H1 (cell line): ENCODE results near the gene ATP6V1F. TPM values are rescaled to one million over a fixed set of nuclear protein-coding genes. Genes with fewer than 3 reads are reported as not detected.

ENCODE experiments used
- CTCF ChIA-PET: fragments of 300-600 bp; sonication (Branson Sonifier 250); formaldehyde crosslinking; loops from one replicate; lab custom pipeline; 2021; ENCODE audit not compliant: partially characterized antibody; lab: Charles Lee
- POLR2A ChIA-PET: fragments of 300-600 bp; sonication (Branson Sonifier 250); formaldehyde crosslinking; loops from one replicate; lab custom pipeline; 2021; ENCODE audit warnings: inconsistent platforms; ENCODE audit not compliant: partially characterized antibody; lab: Charles Lee
- DNase-seq, 2 experiments: peaks; one replicate each; pipeline versions ENCODE4 v3.0.0 to v3.0.0-alpha.2; 2010 to 2022; ENCODE audit warnings: low spot score in 2 of 2, low read depth in 1 of 2, mixed read lengths in 1 of 2
- FAIRE-seq: peaks from 2 replicates; lab custom pipeline; 2011; peaks lifted over from hg19 to GRCh38; lab: Jason Lieb, UNC
- H2AFZ ChIP-seq: 2 replicates; pipeline ENCODE4 v1.8.1; 2012; ENCODE audit warnings: low read length, inconsistent platforms
- H2AK5ac ChIP-seq: 2 replicates; pipeline ENCODE4 v1.6.1; 2013; ENCODE audit warnings: low read depth, low read length
- H2BK120ac ChIP-seq: replicated peaks from 2 replicates; pipeline ENCODE3; 2013; ENCODE audit warnings: low read depth, low read length, inconsistent platforms
- H2BK12ac ChIP-seq: 2 replicates; pipeline ENCODE4 v1.6.1; 2013; ENCODE audit warnings: low read depth, low read length
- H2BK15ac ChIP-seq: 2 replicates; pipeline ENCODE4 v1.6.1; 2013; ENCODE audit warnings: low read length
- H2BK20ac ChIP-seq: 2 replicates; pipeline ENCODE4 v1.6.1; 2013; ENCODE audit warnings: low read length
- H2BK5ac ChIP-seq: 2 replicates; pipeline ENCODE4 v1.6.1; 2013; ENCODE audit warnings: low read depth, low read length
- H3K14ac ChIP-seq: 2 replicates; pipeline ENCODE4 v1.6.1; 2013; ENCODE audit warnings: inconsistent platforms; ENCODE audit not compliant: insufficient read length
- H3K18ac ChIP-seq: 2 replicates; pipeline ENCODE4 v1.6.1; 2013; ENCODE audit warnings: low read length; ENCODE audit errors: extremely low read depth
- H3K23ac ChIP-seq: 2 replicates; pipeline ENCODE4 v1.6.1; 2013; ENCODE audit warnings: inconsistent platforms; ENCODE audit not compliant: insufficient read length
- H3K23me2 ChIP-seq: 2 replicates; pipeline ENCODE4 v1.6.1; 2013; ENCODE audit warnings: low read depth, low read length
- H3K27ac ChIP-seq: 2 replicates; pipeline ENCODE4 v1.6.1; 2011; ENCODE audit warnings: low read depth, low read length, inconsistent platforms
- H3K27me3 ChIP-seq, 4 experiments: replicated peaks in 1 of 4; 1 replicate in 1 of 4; 2 replicates in 3 of 4; pipeline versions ENCODE4 v1.6.1 to v1.8.1; 2011 to 2013; ENCODE audit warnings: low read length in 3 of 4, mild to moderate bottlenecking in 3 of 4, inconsistent platforms in 2 of 4, mixed read lengths in 2 of 4, moderate library complexity in 1 of 4; ENCODE audit not compliant: control insufficient read depth in 3 of 4, insufficient read depth in 3 of 4; ENCODE audit errors: extremely low read depth in 1 of 4
- H3K36me3 ChIP-seq, 4 experiments: 2 replicates each; pipeline versions ENCODE4 v1.6.1 to v1.8.1; 2011 to 2013; ENCODE audit warnings: mild to moderate bottlenecking in 4 of 4, low read length in 3 of 4, moderate library complexity in 2 of 4, control low read depth in 1 of 4, inconsistent platforms in 1 of 4; ENCODE audit not compliant: insufficient read depth in 4 of 4, control insufficient read depth in 2 of 4
- H3K4ac ChIP-seq: replicated peaks from 2 replicates; pipeline ENCODE3; 2013; ENCODE audit warnings: low read length, low read depth, mixed read lengths, inconsistent platforms; ENCODE audit not compliant: insufficient read length
- H3K4me1 ChIP-seq, 4 experiments: replicated peaks in 1 of 4; 1 replicate in 1 of 4; 2 replicates in 3 of 4; pipeline versions ENCODE4 v1.6.1 to v1.8.1; 2011 to 2013; ENCODE audit warnings: low read length in 3 of 4, inconsistent platforms in 2 of 4, mixed read lengths in 1 of 4; ENCODE audit not compliant: insufficient read depth in 4 of 4, control insufficient read depth in 3 of 4
- H3K4me2 ChIP-seq, 2 experiments: 2 replicates each; pipeline versions ENCODE4 v1.6.1 to v1.8.1; 2011 to 2013; ENCODE audit warnings: low read depth in 2 of 2, low read length in 2 of 2, control low read depth in 1 of 2, inconsistent platforms in 1 of 2, mild to moderate bottlenecking in 1 of 2; ENCODE audit not compliant: insufficient read depth in 1 of 2
- H3K4me3 ChIP-seq, 4 experiments: fragments of 200-600, 300-600 bp in 1 of 4; sonication (generic), shearing (Covaris generic), sonication (Bioruptor Twin) in 1 of 4; 2 replicates each; pipeline versions ENCODE4 v1.5.1 to v1.8.1; 2011 to 2016; ENCODE audit warnings: low read length in 4 of 4, low read depth in 3 of 4, control low read depth in 2 of 4, inconsistent platforms in 2 of 4, mild to moderate bottlenecking in 2 of 4, mixed read lengths in 1 of 4, moderate library complexity in 1 of 4; ENCODE audit not compliant: insufficient read depth in 2 of 4; ENCODE audit errors: extremely low read depth in 1 of 4
- H3K56ac ChIP-seq: replicated peaks from 2 replicates; pipeline ENCODE3; 2013; ENCODE audit warnings: low read depth, mild to moderate bottlenecking, mixed read lengths, low read length, inconsistent platforms; ENCODE audit not compliant: insufficient read length
- H3K79me1 ChIP-seq: 2 replicates; pipeline ENCODE4 v1.6.1; 2013; ENCODE audit warnings: low read depth, low read length, control low read depth
- H3K79me2 ChIP-seq, 2 experiments: 2 replicates each; pipeline versions ENCODE4 v1.6.1 to v1.8.1; 2012 to 2013; ENCODE audit warnings: low read length in 2 of 2, mild to moderate bottlenecking in 2 of 2, inconsistent platforms in 1 of 2; ENCODE audit not compliant: insufficient read depth in 2 of 2, control insufficient read depth in 1 of 2
- H3K9ac ChIP-seq, 4 experiments: replicated peaks in 1 of 4; 1 replicate in 1 of 4; 2 replicates in 3 of 4; pipeline versions ENCODE4 v1.6.1 to v1.8.1; 2011 to 2013; ENCODE audit warnings: low read depth in 3 of 4, low read length in 3 of 4, control low read depth in 2 of 4, mild to moderate bottlenecking in 2 of 4, moderate library complexity in 2 of 4, inconsistent platforms in 1 of 4; ENCODE audit errors: extremely low read depth in 1 of 4
- H3K9me3 ChIP-seq, 2 experiments: 2 replicates each; pipeline versions ENCODE4 v1.6.1 to v1.8.1; 2012 to 2013; ENCODE audit warnings: mild to moderate bottlenecking in 2 of 2, moderate library complexity in 2 of 2, control low read depth in 1 of 2, inconsistent platforms in 1 of 2, low read depth in 1 of 2, low read length in 1 of 2, mixed read lengths in 1 of 2; ENCODE audit not compliant: insufficient read depth in 2 of 2
- H4K20me1 ChIP-seq, 2 experiments: replicated peaks in 1 of 2; 2 replicates each; pipeline versions ENCODE3 to v1.8.1; 2011 to 2013; ENCODE audit warnings: inconsistent platforms in 2 of 2, low read length in 2 of 2, mild to moderate bottlenecking in 1 of 2; ENCODE audit not compliant: insufficient read depth in 2 of 2, control insufficient read depth in 1 of 2
- H4K5ac ChIP-seq: 2 replicates; pipeline ENCODE4 v1.6.1; 2013; ENCODE audit warnings: low read length, low read depth, mixed read lengths, inconsistent platforms; ENCODE audit not compliant: insufficient read length
- H4K8ac ChIP-seq: 2 replicates; pipeline ENCODE4 v1.8.0; 2013; ENCODE audit warnings: mild to moderate bottlenecking, moderate library complexity, low read length, inconsistent platforms; ENCODE audit not compliant: insufficient read depth; ENCODE audit errors: extremely low read depth
- H4K91ac ChIP-seq: replicated peaks from 2 replicates; pipeline ENCODE3; 2013; ENCODE audit warnings: low read length, mixed read lengths, inconsistent platforms; ENCODE audit not compliant: insufficient read length
- GABPA ChIP-seq: IDR thresholded peaks from 2 replicates; pipeline ENCODE4 v1.6.1; 2011; ENCODE audit warnings: mild to moderate bottlenecking, low read length, moderate library complexity, borderline replicate concordance; ENCODE audit not compliant: insufficient read depth
- PHF8 ChIP-seq: fragments of 200-600 bp; sonication (generic); conservative IDR thresholded peaks from 2 replicates; pipeline ENCODE4 v1.7.1; 2012; ENCODE audit warnings: low read depth, mild to moderate bottlenecking, inconsistent platforms, low read length, moderate library complexity
- whole genome bisulfite sequencing, 2 experiments: shearing (Covaris generic) in 1 of 2; methylation state at CpG; one replicate each; pipeline versions ENCODE4 v1.1.6 to v1.1.7; 2013 to 2015; ENCODE audit warnings: low lambda C conversion rate in 2 of 2, mixed read lengths in 2 of 2, inconsistent platforms in 1 of 2, low coverage in 1 of 2, missing lambda C conversion rate in 1 of 2; ENCODE audit not compliant: insufficient replicate concordance in 2 of 2, insufficient coverage in 1 of 2, insufficient read length in 1 of 2; ENCODE audit errors: extremely low coverage in 1 of 2, missing lambda C conversion rate in 1 of 2; 5-methylcytosine and 5-hydroxymethylcytosine counted together
- polyA plus RNA-seq, 7 experiments: library from polyadenylated mRNA; depleted of rRNA in 3 of 7; stranded (reverse) in 5 of 7; unstranded in 2 of 7; fragments of >200 nt in 5 of 7; fragments of 200-250 nt in 2 of 7; gene quantifications; 1 replicate in 5 of 7; 2 replicates in 1 of 7; 4 replicates in 1 of 7; pipeline versions ENCODE4 v1.2.1 to v1.2.3, GENCODE V29; 2011 to 2013; ENCODE audit warnings: missing spikeins in 2 of 7, mixed read lengths in 2 of 7
- total RNA-seq: library from RNA; stranded (reverse); fragmentation: NEBNext Ultra II Directional; extraction: Animal tissue kit (Norgen Biotek cat#: 25700); gene quantifications from 2 replicates; pipeline ENCODE4 v1.2.1, GENCODE V29; 2021

Gene ATP6V1F
- total and polyA plus RNA-seq, 2 of the 8 experiments (the other 6 are each of a cell fraction or from before 2014, with no cell fraction given) = 104 to 318 TPM

- Histone ChIP-seq H2BK15ac (no peak overlapping the region), H3K27ac (no peak overlapping the region), H2BK5ac (no peak overlapping the region), H4K8ac (no peak overlapping the region; the same call in 1 of the 2 replicates), H2BK20ac (no peak overlapping the region), H3K23ac (no peak overlapping the region), H3K14ac (no peak overlapping the region), H3K23me2 (no peaks in the 10 kb centered on the region), H3K56ac (no peak overlapping the region), H3K9me3 (no peaks in the 10 kb centered on the region), H3K36me3 (no peaks in the 10 kb centered on the region), H3K4me1 (peaks cover 0 to 7% (median 5%) of the 10 kb centered on the region in 4 experiments; a peak in 4 of 7 replicates), H4K91ac (no peak overlapping the region), H4K20me1 (no peaks in the 10 kb centered on the region)
- DNase-seq = no peak
- POLR2A ChIA-PET = interaction anchor here (0.8 to 2.6 kb wide), 4 partner anchors 12 to 50 kb away, joined by 3 to 14 read pairs (median 4); partner anchors contain the start of gene ATP6V1F
- TF ChIP-seq GABPA = no peak
- no peak for TF ChIP-seq PHF8
- TF ChIP-seq, all 59 proteins: peak for 0
- Histone ChIP-seq H3K79me1 (no peaks in the 10 kb centered on the region), H2AFZ (no peak overlapping the region), H3K27me3 (no peaks in the 10 kb centered on the region), H3K9ac (no peak overlapping the region), H2AK5ac (no peak overlapping the region), H4K5ac (no peak overlapping the region), H3K4me2 (no peak overlapping the region), H3K4ac (no peak overlapping the region), H3K18ac (no peak overlapping the region), H3K4me3 (no peak overlapping the region), H2BK120ac (no peak overlapping the region), H3K79me2 (no peaks in the 10 kb centered on the region), H2BK12ac (no peak overlapping the region)
- WGBS, 2 experiments = 83% methylated on average over 10 of the region's 10 CpGs; no CpG with 5 or more reads in 1 of the 2 experiments
- no peak for FAIRE-seq
- CTCF ChIA-PET = interaction anchor here (0.5 to 10.3 kb wide), 20 partner anchors 9 to 220 kb away, joined by 3 to 189 read pairs (median 6); partner anchors contain the start of genes ATP6V1F, CCDC136, GARIN1A and KCP
Observed at GRCh38 chr7:128881458-128882125, 18.9 kb downstream of the ATP6V1F start.
